DOHH2 (cell line): ENCODE measurements around the gene TBC1D22A.

ENCODE experiments used
- CTCF ChIP-seq: fragments of 200-600 bp; sonication (generic); IDR thresholded peaks from one replicate; pipeline ENCODE4 v1.5.1; 2014; ENCODE audit warnings: antibody characterized with exemption, mild to moderate bottlenecking, low read depth, low read length; ENCODE audit not compliant: poor library complexity, severe bottlenecking
- EZH2phosphoT487 ChIP-seq: fragments of 200-600 bp; sonication (generic); IDR thresholded peaks from 2 replicates; pipeline ENCODE4 v1.6.1; 2017; ENCODE audit warnings: borderline replicate concordance, mild to moderate bottlenecking, antibody characterized with exemption, low read length, moderate library complexity, mixed read lengths

DNA sequence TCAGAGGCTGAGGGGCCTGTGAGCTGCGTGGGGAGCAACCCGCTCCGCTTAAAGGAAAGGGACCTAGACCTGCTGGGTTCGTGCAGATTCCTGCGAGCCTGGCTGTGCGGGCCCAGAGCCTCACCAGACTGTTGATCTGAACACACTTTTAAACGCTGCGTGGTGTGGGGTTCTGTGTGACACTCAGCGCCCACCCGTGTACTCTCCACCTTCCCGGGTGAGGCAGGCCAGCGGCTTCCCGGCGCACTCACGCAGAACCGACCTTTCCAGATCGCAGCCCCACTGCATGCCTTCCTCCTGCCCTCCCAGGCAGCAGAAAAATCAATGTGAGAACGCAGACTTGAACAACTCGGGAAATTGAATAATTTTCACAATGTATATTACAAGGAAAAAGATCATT lies 388.6 kb downstream of the TBC1D22A start:
- no peak for TF ChIP-seq CTCF
- no peak for TF ChIP-seq EZH2phosphoT487
